ENCODE results near the gene GGCT. TPM values are rescaled to one million over a fixed set of nuclear protein-coding genes. Genes with fewer than 3 reads are reported as not detected.
A peak's percentile ranks its signal among the peaks of the same experiment; 100 is the strongest.
"Not testable (repeated sequence)": the region's sequence is repeated elsewhere in the genome, so short reads cannot be mapped to it uniquely, and the experiment has no call there.

Gene GGCT
- total RNA-seq, 1 donor from 2014 or later = 17.4 TPM

DNA sequence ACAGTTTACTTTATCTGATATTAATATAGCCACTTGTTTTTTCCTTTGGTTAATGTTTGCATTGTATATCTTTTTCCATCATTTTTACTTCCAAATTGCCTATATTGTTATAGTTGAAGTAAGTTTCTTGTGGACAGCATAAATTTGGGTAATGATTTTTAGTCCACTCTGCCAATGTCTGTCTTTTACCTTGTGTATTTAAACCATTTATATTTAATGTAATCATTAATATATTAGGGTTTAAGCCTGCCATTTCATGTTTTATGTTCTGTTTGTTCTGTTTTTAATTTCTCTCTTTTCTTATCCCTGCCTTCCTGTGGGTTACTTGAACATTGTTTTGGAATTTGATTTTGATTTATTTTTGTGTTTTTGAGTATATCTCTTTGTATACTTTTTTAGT is 13.2 kb downstream of the GGCT start:
- intact Hi-C loops (cut with DNase I) = no loop called here

DNA sequence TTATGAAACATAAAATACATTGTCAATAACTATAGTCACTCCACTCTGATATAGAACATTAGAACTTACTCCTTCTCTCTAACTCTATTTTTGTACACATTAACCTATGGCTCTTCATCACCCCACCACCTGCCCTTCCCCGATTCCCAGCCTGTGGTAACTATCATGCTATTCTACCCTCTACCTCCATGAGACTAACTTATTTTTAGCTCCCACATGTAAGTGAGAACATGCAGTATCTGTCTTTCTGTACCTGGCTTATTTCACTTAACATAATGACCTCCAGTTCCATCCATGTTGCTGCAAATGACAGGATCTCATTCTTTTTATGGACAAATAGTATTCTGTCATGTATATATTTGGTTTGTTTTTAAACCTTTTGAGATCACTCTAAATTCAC is 17.3 kb downstream of the GGCT start:
- no peak for DNase-seq
- peak; percentile 60 for ATAC-seq (ENCODE audit: poor library complexity)
- intact Hi-C loops (cut with DNase I) = no loop called here

More for the DNA sequence above, 13.2 kb downstream of the GGCT start:
- no peak for ATAC-seq (ENCODE audit: poor library complexity)
- DNase-seq = no peak

DNA sequence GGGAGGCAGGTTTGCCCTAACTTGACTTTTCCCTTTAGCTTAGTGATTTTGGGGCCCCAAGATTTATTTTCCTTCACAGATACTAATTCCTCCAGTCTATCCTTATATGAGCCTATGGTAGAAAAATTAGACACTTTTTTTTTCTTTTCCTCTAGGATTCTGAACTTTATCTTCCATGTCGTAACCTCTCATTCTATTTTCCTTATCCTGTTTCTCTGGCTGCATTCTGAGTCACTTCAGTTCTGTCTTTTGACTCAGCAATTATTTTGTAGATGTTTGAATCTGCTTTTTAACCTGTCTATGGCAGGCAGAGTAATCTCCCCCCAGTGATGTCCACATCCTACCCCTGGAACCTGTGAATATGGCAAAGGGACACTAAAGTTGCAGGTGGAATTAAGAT is 19.0 kb downstream of the GGCT start:
- intact Hi-C loops (cut with DNase I) = no loop called here
- no peak for DNase-seq
- no peak for ATAC-seq (ENCODE audit: poor library complexity)

DNA sequence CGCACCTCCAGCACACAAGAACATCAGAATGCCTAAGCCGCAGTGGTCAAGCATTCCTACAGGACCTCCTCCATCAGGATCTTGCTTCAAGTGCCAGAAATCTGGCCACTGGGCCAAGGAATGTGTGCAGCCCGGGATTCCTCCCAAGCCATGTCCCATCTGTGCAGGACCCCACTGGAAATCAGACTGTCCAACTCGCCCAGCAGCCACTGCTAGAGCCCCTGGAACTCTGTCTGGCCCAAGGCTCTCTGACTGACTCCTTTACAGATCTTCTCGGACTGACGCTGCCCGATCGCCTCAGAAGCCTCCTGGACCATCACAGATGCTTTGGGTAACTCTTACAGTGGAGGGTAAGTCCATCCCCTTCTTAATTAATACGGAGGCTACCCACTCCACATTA is 23.2 kb downstream of the GGCT start:
- ATAC-seq (ENCODE audit: poor library complexity); DNase-seq; intact Hi-C loops (cut with DNase I): not testable (repeated sequence)

DNA sequence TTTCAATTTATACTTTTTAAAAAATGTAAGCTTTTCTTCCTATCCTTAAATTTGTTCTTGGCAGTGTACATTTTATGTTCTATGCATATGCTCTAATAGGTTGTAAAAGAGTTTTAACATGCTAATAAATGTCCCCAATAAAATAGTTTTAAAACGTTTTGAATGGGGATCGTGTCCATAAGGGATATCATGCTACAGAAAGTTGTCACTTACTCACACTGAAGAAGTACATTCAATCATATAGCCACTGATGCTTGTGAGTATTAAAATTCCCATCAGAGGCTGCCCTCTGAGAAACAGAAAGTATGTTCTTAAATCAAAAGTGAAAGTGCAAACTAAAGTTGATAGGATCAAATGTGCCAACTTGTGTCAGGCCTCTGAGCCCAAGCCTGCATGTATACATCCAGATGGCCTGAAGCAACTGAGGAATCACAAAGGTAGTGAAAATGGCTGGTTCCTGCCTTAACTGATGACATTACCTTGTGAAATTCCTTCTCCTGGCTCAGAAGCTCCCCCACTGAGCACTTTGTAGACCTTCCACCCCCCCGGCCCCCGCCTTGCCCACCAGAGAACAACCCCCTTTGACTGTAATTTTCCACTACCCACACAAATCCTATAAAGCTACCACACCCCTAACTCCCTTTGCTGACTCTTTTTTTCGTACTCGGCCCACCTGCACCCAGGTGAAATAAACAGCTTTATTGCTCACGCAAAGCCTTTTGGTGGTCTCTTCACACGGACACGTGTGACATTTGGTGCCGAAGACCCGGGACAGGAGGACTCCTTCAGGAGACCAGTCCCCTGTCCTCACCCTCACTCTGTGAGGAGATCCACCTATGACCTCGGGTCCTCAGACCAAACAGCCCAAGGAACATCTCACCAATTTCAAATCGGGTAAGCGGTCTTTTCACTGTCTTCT is 25.2 kb downstream of the GGCT start:
- intact Hi-C loops (cut with DNase I) = loop anchor here (2.0 kb wide), 1 partner anchor 25 kb away; the partner anchor contains the start of gene GGCT
- ATAC-seq (ENCODE audit: poor library complexity) = no peak
- DNase-seq = no peak

DNA sequence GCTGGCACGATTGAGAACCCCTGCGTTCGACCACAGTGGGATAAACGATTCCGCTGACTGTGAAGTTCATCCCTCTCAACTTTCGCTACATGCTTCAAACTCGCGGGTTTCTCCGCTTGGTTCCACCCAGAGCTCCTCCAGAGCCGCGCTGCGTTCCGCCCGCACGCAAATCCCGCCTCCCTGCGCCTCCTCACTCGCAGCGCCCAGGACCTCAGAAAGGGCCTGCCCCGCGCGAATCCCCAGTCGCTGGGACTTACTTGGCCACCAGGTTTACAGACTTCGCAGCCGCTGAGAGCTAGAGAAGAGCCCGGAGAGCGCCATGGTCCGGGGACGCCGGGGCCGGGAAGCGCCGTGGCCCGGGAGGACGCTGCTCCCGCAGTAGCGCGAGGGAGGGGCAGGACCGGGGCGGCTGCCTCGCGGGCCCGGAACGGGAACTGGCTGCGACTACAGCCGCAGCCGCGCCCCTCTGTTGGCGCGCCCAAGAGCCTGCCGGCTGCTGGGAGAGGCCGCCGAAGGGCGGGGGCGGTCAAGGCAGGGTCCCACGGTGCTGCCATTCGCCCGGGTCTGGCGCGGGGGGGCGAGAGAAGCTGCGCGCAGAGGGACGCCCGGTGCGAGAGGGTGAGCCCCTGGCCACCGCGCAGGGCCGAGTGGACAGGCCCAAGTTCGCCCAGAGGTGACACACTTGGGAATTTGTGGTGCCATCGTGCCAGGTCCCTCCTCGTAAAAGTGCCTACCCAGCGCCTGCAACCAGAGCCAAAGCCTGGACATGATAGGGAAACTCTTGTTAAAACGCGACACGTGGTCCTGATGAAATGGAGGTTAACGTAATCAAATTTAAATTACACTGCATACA is 26.1 kb downstream of the GGCT start, which contains the start of gene NOD1:
Gene NOD1 (minus strand): TSS at position 436 of the 853 bp plus-strand sequence. CDS start 21,863 bp downstream, outside the sequence.
- DNase-seq (peak; percentile 89), ATAC-seq (ENCODE audit: poor library complexity) (peak; percentile 96)
- intact Hi-C loops (cut with DNase I) = loop anchor here (2.0 kb wide), 1 partner anchor 26 kb away; the partner anchor contains the start of gene GGCT

DNA sequence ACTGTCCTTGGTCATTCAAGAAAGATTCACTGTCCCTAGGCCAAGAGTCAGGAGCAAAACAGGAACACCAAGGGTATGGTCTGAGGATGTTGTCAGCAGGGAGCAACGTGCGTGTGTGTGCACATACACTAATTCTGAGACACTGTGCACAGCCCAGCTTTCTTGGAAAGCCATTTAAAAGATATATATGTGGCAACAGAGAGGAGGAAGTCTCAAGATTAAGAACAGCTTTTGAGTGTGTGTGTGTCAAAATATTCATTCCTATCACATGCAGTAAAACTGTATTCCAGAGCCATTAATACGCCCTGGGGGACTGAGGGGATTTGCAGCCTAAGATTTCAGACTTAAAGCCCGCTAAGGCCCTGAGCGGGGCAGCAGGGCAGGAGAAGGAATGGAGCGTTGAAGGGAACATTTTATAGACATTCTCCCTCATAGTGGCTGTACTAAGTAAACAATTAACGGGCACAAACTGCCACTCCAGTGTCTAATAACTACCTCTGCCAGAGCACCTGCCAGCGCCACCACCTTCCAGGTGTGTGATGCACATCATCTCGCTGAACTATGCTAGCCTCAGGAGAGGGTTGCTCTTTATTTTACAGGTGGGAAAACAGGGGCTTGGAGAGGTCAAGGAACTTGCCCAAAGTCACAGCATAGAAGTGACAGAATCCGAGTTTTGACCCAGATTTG is 28.0 kb downstream of the GGCT start:
- intact Hi-C loops (cut with DNase I) = no loop called here
- no peak for ATAC-seq (ENCODE audit: poor library complexity)
- DNase-seq = no peak

DNA sequence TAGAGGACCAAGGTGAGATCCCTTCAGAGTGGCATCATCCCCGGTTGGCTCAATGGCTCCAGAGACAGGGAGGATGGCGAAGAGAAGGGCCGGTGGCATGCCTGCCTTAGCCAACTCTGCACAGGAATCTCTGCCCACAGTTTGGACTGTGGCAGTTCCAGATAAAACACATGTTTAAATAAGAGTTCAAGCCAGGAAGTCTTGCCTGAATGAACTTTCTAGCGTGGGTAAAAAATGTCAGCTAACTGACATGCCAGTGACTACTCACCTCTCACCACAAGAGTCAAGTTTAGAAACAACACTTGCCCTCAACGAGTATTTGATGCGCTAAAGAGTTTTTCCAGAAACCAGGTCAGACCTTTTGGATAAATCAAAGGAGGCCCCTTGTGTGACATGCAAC is 29.0 kb downstream of the GGCT start:
- intact Hi-C loops (cut with DNase I) = no loop called here
- DNase-seq (no peak), ATAC-seq (ENCODE audit: poor library complexity) (peak; percentile 4)

DNA sequence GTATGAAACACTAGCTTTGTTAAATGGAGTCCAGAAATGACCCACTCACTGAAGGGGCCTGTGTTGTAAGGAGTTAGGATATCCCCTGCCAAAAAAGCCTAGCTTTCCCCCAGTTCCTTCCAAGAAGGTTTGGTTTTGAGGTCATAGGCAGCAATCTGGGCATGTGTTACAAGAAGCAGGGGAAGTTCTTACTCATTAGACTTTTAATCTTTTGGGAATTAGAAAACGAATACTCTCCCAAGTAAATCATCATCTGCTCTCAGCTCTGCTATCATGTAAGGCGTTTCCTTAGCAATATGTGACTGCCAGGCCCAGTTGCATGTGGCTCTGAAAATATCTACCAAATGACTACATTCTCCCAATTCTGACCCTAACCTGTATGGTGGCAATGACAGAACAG is 29.7 kb downstream of the GGCT start:
- intact Hi-C loops (cut with DNase I) = no loop called here
- peak; percentile 0 for ATAC-seq (ENCODE audit: poor library complexity)

DNA sequence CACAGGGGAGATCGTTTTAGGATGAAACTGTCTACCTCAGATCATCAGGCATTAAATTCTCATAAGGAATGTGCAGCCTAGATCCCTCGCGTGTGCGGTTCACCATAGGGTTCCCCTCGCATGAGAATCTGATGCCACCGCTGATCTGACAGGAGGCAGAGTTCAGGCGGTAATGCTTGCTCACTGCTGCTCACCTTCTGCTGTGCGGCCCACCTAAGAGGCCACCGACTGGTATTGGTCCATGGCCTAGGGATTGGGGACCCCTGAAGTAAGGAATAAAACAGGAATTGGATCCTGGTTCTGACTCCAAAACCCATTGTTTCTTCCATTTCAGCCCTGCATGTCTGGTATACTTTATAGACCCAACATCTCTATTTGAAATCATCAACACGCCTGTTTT is 30.1 kb downstream of the GGCT start:
- intact Hi-C loops (cut with DNase I) = no loop called here

More for the DNA sequence above, 29.7 kb downstream of the GGCT start:
- no peak for DNase-seq

DNA sequence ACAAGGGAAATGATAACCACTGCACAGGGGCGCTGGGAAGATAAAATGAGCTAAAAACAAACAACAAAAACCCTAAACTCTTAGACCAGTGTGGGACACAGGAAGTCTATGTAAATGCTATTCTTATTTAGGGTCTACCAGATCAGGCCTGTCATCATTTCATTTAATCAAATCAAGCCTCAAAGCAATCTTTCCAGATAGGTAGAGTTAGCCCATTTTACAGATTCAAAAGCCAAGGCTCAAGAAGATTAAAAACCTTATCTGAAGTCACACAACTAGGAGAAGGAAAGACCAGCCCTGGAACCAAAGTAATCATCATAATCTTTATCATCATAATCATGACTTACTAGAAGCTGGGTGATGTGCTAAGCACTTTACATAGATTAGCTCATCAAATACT is 30.7 kb downstream of the GGCT start:
- DNase-seq (no peak), ATAC-seq (ENCODE audit: poor library complexity) (no peak)
- intact Hi-C loops (cut with DNase I) = no loop called here

More for the DNA sequence above, 30.1 kb downstream of the GGCT start:
- no peak for DNase-seq
- ATAC-seq (ENCODE audit: poor library complexity) = no peak

DNA sequence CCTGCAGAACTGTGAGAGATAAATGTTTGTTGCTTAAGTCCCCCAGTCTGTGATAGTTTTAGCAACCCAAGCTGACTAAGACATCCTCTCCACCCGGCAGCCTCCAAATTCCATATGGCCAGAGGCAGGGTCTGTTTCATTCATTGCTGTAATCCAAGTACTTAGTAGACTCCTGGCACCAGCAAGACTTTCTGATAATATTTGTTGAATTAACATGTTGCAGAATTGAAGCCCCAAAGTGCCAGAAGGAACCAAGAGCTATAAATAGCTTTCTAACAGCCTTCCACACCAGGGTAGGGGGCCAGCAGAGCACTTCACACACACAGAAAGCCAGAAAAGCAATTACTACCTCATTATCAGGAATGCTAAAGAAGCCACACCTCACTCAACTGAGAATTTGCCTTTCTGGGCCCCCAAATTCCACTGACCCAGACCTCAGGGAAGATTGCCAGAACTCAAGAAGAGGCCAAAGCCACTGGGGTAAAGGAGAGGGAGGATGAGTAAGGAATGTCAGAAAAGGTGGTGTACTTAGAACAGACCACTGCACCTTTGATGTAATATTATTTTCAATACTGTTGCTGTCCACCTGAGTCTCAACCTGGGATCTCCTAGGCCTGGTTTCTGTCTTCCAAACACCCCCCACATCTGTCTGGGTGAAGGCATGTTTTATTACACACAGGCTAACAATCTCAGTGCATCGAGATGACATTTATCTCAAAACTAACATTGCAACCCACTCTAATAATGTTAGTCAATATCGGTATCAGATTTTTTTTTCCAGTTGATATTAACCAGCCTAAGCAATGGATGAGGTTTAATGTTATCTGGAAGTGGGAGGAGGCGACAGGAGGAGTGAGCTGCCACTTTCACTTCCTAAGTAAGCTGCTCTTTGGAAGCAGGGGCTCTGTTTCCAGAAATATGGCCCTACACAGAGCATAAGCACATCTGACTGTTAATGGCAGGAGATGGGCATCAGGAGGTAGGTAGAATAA is 31.5 kb downstream of the GGCT start:
- no peak for DNase-seq
- intact Hi-C loops (cut with DNase I) = no loop called here
- ATAC-seq (ENCODE audit: poor library complexity) = no peak

DNA sequence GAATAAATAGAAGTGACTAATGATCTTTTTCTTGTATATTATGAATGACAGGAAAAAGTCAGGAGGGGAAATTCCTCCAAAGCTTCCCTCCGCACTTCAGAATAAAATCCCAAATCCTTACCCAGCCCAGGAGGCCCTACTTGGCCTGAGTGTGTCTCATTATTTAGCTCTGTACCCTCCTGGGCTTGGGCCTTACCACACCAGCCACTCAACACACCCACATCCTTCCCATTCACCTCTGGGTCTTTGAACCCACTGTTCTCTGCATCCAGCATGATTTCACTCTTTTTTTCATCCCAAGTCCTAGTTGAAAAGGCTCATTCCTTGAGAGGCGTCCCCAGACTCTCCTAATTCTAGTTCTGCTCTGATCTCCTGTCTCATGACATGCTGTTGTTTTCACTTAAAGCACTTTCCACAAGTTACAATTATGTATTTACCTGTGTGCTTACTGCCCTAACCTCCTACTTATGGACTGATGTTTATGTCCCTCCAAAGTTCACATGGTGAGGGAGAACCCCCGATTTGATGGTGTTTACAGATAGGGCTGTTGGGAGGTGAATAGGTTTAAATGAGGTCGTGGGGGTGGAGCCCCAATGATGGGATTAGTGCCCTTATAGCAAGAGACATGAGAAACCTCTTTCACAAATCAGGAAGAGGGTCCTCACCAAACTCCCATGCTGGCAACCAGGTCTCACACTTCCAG is 32.4 kb downstream of the GGCT start:
- intact Hi-C loops (cut with DNase I) = no loop called here
- ATAC-seq (ENCODE audit: poor library complexity) (no peak), DNase-seq (no peak)

DNA sequence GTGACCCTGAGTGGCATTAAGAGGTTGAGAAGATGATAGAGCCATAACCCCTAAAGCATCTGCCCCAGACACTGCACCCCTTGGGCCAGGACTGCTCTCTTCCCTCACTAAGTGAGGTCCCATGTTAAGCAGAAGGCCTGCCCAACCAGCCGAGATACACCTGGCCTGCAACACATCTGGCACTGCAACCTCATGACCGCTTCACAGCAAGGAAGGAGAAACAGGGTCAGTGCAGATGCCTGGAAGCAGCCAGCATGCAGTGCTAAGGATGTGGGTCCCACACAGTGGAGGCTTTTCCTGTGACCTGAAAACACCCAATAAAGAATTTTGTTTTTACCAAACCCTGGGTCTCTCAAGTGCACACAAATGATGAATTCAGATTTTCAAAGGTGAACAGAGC is 33.4 kb downstream of the GGCT start:
- ATAC-seq (ENCODE audit: poor library complexity) (peak; percentile 1), DNase-seq (no peak)
- intact Hi-C loops (cut with DNase I) = no loop called here

DNA sequence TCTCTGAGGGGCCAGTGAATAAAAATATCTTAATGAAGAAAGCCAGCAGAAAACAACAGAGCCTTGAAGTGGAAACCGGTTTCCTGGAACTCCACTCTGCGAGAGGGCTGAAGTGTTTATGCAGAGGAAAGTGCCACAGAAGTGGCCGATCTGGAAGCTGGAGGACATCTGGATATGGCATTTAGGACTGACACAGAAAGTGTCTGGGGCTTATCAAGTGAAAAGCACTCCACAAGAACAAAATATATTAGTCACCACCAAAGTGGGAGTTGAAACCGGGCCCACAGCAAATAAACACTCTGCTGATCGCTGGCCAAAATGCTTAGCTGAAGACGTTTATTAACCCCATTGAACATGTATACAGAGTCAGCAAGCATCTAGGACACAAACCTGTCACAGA is 33.9 kb downstream of the GGCT start:
- no peak for DNase-seq
- intact Hi-C loops (cut with DNase I) = no loop called here
- ATAC-seq (ENCODE audit: poor library complexity) = peak; percentile 68

DNA sequence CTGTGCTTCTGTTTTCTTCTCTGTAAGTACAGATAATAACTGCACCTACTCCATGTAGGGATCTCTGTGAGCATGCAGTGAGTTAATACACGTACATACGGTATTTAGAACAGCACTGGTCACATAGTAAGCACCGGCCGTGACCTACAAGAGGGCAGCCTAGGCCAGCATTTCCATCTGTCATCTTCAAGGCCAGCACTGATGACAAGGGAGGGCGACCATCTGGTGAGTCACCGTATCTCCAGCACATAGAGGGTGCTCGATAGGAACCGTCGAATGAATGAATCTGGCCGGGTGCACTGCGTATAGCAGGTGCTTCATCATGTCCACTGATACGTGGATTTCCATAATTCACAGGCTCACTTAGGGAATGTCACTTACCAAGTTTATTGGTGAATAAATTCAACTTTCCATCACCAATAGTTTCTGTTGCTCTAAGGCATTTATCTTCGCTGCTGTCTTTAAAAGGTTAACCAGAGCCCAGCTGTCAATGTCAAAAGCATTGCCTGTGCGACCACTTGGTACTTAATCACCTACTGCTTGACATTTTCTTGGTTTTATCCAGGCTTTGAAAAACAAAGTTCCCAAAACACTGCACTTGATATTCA is 34.4 kb downstream of the GGCT start:
- ATAC-seq (ENCODE audit: poor library complexity) (peak; percentile 63), DNase-seq (no peak)
- intact Hi-C loops (cut with DNase I) = no loop called here

DNA sequence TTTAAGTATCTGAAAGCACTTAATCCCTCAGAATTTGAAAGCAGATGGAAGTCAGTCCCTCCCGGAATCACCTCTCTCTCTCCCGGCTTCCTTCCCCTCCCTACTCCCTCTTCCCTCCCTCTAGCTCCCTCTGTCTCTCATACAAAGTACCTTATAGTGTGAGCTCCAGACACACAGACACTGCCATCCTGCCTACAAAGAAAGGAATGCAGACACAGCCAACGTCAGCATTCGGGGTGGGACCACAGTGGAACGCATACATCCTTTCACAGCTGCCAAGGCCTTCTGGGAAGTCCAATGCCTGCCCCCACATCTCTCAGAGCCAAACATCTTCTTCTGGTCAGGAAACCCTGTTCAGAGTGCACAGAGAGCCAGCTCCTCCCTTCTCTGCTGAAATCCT is 35.3 kb downstream of the GGCT start:
- peak; percentile 72 for ATAC-seq (ENCODE audit: poor library complexity)
- peak; percentile 87 for DNase-seq
- intact Hi-C loops (cut with DNase I) = no loop called here

Data from Right ventricle myocardium superior (tissue), 1 donor.